Upper lobe of left lung (tissue), 4 donors: ENCODE measurements around the gene ARHGAP1.

Experiments used
- CTCF ChIP-seq, 6 experiments: fragments of 450-650 bp in 4 of 6; fragments of 200-600 bp in 2 of 6; sonication (generic) in 2 of 6; IDR thresholded peaks; one replicate each; pipeline ENCODE4 v1.5.1; 2016 to 2019; ENCODE audit warnings: antibody characterized with exemption in 6 of 6
- POLR2AphosphoS5 ChIP-seq, 2 donors: sonication (generic); formaldehyde crosslinking; IDR thresholded peaks; one replicate each; pipeline ENCODE4 v1.5.1; 2017; ENCODE audit warnings: antibody characterized with exemption in 2 of 2

DNA sequence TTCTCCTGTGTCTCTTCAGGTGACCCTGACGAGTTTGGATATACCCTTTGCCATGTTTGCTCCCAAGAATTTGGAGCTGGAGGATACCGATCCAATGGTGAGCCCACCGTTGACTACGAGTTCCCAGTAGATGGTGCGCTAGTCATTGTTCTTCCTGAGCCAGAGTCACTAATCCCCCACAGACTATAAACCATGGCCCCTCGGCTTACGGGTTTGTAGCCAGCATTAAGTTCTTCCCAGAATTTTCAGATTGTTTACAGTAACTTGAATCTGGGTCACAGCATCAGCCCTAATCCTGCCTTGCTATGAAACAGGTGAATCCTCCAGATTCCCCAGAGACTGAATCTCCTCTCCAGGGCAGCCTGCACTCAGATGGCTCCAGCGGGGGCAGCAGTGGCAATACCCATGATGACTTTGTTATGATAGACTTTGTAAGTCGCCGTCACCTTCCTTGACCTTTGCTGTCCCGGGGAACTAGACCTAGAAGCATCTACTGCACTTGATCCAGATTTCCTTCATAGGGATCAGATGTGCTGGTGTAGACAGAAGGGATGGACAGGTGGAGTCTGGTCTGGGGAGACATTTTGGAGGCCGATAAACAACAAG, 31.8 kb downstream of the ARHGAP1 start:
- TF ChIP-seq CTCF (IDR thresholded peaks at IDR 0.05): no peak
- TF ChIP-seq POLR2AphosphoS5 (IDR thresholded peaks at IDR 0.05): no peak
